Measurements from ENCODE around the gene TADA2A.

DNA sequence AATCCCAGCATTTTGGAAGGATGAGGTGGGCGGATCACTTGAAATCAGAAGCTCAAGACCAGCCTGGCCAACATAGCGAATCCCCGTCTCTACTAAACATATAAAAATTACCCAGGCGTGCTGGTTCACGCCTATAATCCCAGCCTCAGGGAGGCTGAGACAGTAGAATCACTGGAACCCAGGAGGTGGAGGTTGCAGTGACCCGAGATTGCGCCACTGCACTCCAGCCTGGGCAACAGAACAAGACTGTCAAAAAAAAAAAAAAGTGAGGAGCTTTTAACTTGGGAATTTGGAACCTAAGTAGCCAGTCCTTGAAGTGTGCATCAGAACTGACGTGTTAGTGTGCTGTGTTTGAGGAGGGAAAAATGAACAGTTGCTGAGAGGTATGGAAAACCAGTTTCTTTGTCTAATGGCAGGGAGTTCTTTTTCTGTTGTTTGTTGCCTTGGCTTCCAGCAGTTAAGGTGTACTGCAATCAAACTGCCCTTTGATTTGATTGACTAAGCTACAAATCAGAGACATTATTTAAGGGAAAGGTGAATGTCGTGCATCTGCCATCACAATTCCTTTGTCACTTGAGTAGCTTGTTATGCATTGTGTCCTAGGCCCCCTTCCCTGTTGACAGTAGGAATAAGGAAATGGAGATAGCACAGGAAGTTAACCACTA, 74.4 kb downstream of the TADA2A start:
- TF ChIP-seq, protein P1, sequence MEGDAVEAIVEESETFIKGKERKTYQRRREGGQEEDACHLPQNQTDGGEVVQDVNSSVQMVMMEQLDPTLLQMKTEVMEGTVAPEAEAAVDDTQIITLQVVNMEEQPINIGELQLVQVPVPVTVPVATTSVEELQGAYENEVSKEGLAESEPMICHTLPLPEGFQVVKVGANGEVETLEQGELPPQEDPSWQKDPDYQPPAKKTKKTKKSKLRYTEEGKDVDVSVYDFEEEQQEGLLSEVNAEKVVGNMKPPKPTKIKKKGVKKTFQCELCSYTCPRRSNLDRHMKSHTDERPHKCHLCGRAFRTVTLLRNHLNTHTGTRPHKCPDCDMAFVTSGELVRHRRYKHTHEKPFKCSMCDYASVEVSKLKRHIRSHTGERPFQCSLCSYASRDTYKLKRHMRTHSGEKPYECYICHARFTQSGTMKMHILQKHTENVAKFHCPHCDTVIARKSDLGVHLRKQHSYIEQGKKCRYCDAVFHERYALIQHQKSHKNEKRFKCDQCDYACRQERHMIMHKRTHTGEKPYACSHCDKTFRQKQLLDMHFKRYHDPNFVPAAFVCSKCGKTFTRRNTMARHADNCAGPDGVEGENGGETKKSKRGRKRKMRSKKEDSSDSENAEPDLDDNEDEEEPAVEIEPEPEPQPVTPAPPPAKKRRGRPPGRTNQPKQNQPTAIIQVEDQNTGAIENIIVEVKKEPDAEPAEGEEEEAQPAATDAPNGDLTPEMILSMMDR (IDR thresholded peaks at IDR 0.05): no peak
- TF ChIP-seq EP300 (IDR thresholded peaks at IDR 0.05): no peak
